C4-2B (cell line): ENCODE results near the gene DACT3.

Source experiments
- CTCF ChIP-seq: fragments of 450-650 bp; conservative IDR thresholded peaks from 2 replicates; pipeline ENCODE4 v1.5.1; 2017; ENCODE audit warnings: mild to moderate bottlenecking
- ZFX ChIP-seq: fragments of 450-650 bp; IDR thresholded peaks from 2 replicates; pipeline ENCODE4 v1.6.1; 2017

- no peak for TF ChIP-seq CTCF
- TF ChIP-seq ZFX = no peak
These were observed 21.4 kb downstream of the DACT3 start for GRCh38 chr19:46639358-46640182.
